PC-9 (cell line): ENCODE results near the gene PEAK3. TPM values are rescaled to one million over a fixed set of nuclear protein-coding genes. Genes with fewer than 3 reads are reported as not detected.

Source experiments
- Bru-seq: library from RNA; stranded (reverse); fragments of 400-500 nt; gene quantifications from one replicate; lab custom pipeline; 2021; lab: Mats Ljungman, UMichigan
- BruChase-seq, 2 experiments: library from RNA; stranded (reverse); fragments of 400-500 nt; gene quantifications; one replicate each; lab custom pipeline; 2021; lab: Mats Ljungman, UMichigan
- BruUV-seq: library from RNA; stranded (reverse); fragments of 400-500 nt; replicated peaks from 2 replicates; lab custom pipeline; 2021; lab: Mats Ljungman, UMichigan
- CTCF ChIA-PET: fragments of 300-600 bp; sonication (Branson Sonifier 250); formaldehyde crosslinking; loops from one replicate; lab custom pipeline; 2022; ENCODE audit warnings: antibody characterized with exemption; lab: Charles Lee
- POLR2A ChIA-PET: fragments of 300-600 bp; sonication (Branson Sonifier 250); formaldehyde crosslinking; loops from one replicate; lab custom pipeline; 2022; ENCODE audit warnings: antibody characterized with exemption; ENCODE audit not compliant: unreplicated experiment; lab: Charles Lee
- DNase-seq, 2 experiments: peaks; one replicate each; pipeline versions ENCODE4 v3.0.0 to v3.0.0-alpha.2; 2015 to 2022; ENCODE audit warnings: mixed read lengths in 1 of 2
- H2AFZ ChIP-seq: fragments of 200-600 bp; sonication (generic); 2 replicates; pipeline ENCODE4 v1.8.1; 2017; ENCODE audit warnings: antibody characterized with exemption
- H3F3A ChIP-seq: fragments of 200-600 bp; sonication (generic); 2 replicates; pipeline ENCODE4 v1.8.1; 2017; ENCODE audit warnings: antibody characterized with exemption, mild to moderate bottlenecking, low read depth; ENCODE audit not compliant: insufficient read depth
- H3K27ac ChIP-seq: fragments of 200-600 bp; sonication (generic); 2 replicates; pipeline ENCODE4 v1.6.1; 2016; ENCODE audit warnings: mixed run types
- H3K27me3 ChIP-seq: fragments of 200-600 bp; sonication (generic); 2 replicates; pipeline ENCODE4 v1.6.1; 2016; ENCODE audit warnings: low read depth, mixed run types; ENCODE audit not compliant: insufficient read depth
- H3K36me3 ChIP-seq: fragments of 200-600 bp; sonication (generic); 2 replicates; pipeline ENCODE4 v1.6.1; 2016; ENCODE audit warnings: low read depth, mixed run types
- H3K4me1 ChIP-seq: fragments of 200-600 bp; sonication (generic); replicated peaks from 2 replicates; pipeline ENCODE4 v1.6.1; 2016; ENCODE audit warnings: mixed run types; ENCODE audit not compliant: insufficient read depth
- H3K4me2 ChIP-seq: fragments of 200-600 bp; sonication (generic); 2 replicates; pipeline ENCODE4 v1.6.1; 2017; ENCODE audit warnings: mixed run types
- H3K4me3 ChIP-seq: fragments of 200-600 bp; sonication (generic); 2 replicates; pipeline ENCODE4 v1.6.1; 2016; ENCODE audit warnings: mixed run types
- H3K79me2 ChIP-seq: fragments of 200-600 bp; sonication (generic); 2 replicates; pipeline ENCODE4 v1.6.1; 2017; ENCODE audit warnings: low read depth, mixed run types
- H3K9me2 ChIP-seq: fragments of 200-600 bp; sonication (generic); 2 replicates; pipeline ENCODE4 v1.8.1; 2017; ENCODE audit warnings: mild to moderate bottlenecking; ENCODE audit not compliant: insufficient read depth
- H3K9me3 ChIP-seq: fragments of 200-600 bp; sonication (generic); 2 replicates; pipeline ENCODE4 v1.8.1; 2016; ENCODE audit warnings: low read depth; ENCODE audit not compliant: insufficient read depth
- H4K20me1 ChIP-seq: fragments of 200-600 bp; sonication (generic); 2 replicates; pipeline ENCODE4 v1.8.1; 2017; ENCODE audit not compliant: insufficient read depth
- EZH2 ChIP-seq: fragments of 200-600 bp; sonication (generic); IDR thresholded peaks from 2 replicates; pipeline ENCODE4 v1.8.0; 2017; ENCODE audit warnings: antibody characterized with exemption, low read depth
- intact Hi-C: fragments of 100-400 bp; cut with micrococcal nuclease; formaldehyde crosslinking; loops from one replicate; pipeline ENCODE4 v1.10.0; 2022; ENCODE audit not compliant: unreplicated experiment
- long read RNA-seq: library from polyadenylated mRNA; stranded (forward); transcript quantifications from one replicate; pipeline ENCODE4 v2.0.0, GENCODE V29; 2022
- total RNA-seq: library from RNA; stranded (reverse); gene quantifications from 2 replicates; pipeline ENCODE4 v1.2.3, GENCODE V29; 2021
- TF ChIP-seq, protein P1 (sequence below): fragments of 200-600 bp; sonication (generic); conservative IDR thresholded peaks from 2 replicates; pipeline ENCODE4 v1.6.1; 2017; ENCODE audit warnings: mixed run types, antibody characterized with exemption, mild to moderate bottlenecking, moderate library complexity

The PEAK3 gene, protein sequence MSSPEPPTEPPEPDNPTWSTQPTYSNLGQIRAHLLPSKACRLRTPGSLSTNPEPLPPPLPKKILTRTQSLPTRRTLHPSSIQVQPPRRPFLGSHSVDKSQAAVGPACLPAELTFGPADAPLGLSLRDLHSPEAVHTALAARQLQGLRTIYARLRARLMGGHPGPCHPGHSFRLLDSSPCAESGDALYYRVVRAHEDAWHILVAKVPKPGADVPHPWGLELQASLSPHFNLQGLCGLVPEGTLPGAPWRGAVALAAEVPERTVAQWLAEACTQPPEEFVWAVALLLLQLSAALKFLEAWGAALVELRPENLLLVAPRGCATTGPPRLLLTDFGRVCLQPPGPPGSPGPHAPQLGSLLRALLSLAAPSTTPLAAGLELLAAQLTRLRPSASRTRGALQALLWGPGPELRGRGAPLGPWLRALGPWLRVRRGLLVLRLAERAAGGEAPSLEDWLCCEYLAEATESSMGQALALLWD
- not detected in 2 replicates for total RNA-seq
- not detected for Bru-seq, nascent RNA
- not detected for BruChase-seq, experiment 1, labeled RNA remaining after a 2-hour chase
- not detected for BruChase-seq, experiment 2, labeled RNA remaining after a 6-hour chase
- long read RNA-seq, partial matches to known transcripts, result 0 of 1 reads
- long read RNA-seq, other reads (novel, unspliced or antisense), result 1 of 1 reads

DNA sequence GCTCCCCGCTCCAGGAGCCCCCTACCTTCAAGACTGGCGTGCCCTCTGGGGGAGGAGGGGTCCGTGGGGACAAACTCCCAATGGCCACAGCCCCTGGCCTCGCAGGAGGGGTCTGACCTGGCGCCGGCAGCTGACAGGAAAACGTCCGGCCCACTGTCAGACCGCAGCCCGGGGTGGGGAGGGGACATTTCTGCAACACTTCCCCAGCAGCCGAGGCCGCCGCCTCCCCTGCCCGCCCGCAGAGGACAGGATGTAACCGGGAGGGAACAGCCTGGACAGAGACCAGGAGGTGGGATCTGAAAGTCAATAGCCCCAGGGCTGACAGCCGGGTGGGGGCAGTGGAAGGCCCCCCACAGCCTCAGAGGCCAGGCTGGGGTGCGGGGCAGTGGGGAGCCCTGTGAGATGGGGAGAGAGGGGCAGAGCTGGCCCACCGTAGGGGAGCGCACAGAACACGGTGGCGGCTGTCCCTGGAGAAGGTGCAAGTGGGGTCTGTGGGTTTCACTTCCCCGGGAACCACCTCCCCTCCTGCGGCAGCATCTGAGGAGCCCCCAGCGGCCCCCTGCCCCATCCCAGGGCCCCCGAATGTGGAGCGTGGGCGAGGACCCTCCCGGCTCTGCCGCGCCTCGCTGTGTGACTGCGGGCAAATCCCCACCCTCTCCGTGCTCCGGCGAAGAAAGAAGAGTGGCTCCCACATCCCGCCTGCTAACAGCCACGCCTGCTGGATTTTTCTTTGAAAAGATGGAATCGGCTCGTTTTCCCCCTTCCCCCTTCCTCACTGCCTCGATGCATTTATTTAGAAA, at the start of gene PEAK3:
TSS of gene PEAK3 (minus strand) at position 114 of the 800 bp plus-strand sequence. CDS start 1,244 bp downstream, outside the sequence.
- no peak for DNase-seq
- Histone ChIP-seq H3K9me2 (no peaks in the 10 kb centered on the region), H3K27ac (no peak within 1 kb of the TSS), H3K9me3 (no peaks in the 10 kb centered on the region), H3F3A (no peaks in the 10 kb centered on the region), H3K4me3 (no peak within 1 kb of the TSS), H2AFZ (no peak within 1 kb of the TSS), H3K4me1 (no peaks in the 10 kb centered on the region), H3K79me2 (no peaks in the 10 kb centered on the region), H3K4me2 (no peak within 1 kb of the TSS), H3K27me3 (no peaks in the 10 kb centered on the region), H3K36me3 (no peaks in the 10 kb centered on the region), H4K20me1 (no peaks in the 10 kb centered on the region)
- TF ChIP-seq, protein P1, sequence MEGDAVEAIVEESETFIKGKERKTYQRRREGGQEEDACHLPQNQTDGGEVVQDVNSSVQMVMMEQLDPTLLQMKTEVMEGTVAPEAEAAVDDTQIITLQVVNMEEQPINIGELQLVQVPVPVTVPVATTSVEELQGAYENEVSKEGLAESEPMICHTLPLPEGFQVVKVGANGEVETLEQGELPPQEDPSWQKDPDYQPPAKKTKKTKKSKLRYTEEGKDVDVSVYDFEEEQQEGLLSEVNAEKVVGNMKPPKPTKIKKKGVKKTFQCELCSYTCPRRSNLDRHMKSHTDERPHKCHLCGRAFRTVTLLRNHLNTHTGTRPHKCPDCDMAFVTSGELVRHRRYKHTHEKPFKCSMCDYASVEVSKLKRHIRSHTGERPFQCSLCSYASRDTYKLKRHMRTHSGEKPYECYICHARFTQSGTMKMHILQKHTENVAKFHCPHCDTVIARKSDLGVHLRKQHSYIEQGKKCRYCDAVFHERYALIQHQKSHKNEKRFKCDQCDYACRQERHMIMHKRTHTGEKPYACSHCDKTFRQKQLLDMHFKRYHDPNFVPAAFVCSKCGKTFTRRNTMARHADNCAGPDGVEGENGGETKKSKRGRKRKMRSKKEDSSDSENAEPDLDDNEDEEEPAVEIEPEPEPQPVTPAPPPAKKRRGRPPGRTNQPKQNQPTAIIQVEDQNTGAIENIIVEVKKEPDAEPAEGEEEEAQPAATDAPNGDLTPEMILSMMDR, result no peak
- no peak for TF ChIP-seq EZH2
- ChIA-PET CTCF (no interaction called here), POLR2A (interaction anchor here (0.6 kb wide), 1 partner anchor 8 kb away, joined by 6 read pairs; no protein-coding TSS in a partner anchor)
- intact Hi-C loops, result no loop called here
- no TSS peak for BruUV-seq

DNA sequence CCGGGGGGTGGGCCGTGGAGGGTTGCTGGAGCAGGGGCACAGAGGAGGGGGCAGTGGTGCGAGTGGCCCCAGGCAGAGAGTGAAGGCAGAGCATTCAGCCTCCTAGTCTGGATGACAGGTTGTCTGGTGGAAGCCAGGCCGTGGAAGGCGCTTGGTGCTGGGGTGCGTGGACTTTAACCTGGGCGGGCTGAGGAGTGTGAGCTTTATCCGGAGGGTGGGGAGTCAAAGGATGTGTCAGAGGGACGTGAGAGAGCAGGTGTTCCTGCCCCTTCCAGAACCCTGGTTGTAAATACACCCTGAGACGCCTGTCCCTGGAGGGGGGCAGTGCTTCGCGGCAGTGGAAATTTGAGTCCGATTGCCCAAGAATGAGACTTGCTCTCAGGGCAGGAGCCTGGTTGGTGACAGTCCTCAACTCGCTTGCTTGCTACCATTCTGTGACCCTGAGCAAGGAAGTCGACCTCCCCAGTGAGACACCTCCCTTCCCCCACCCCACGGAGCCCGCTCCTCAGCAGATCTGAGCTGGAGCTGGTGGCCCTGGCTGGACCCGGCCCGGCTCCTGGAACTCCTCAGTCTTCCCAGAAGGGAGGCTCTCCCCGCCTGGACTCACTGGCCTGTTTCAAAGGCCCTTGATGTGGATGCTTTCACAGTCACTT, 48.8 kb upstream of the PEAK3 start:
- no peak overlapping the region for H3K27ac ChIP-seq
- POLR2A ChIA-PET, result interaction anchor here (0.6 kb wide), 1 partner anchor 146 kb away, joined by 4 read pairs; no protein-coding TSS in a partner anchor
- H4K20me1 ChIP-seq, result no peaks in the 10 kb centered on the region
- BruUV-seq, result no TSS peak
- no peaks in the 10 kb centered on the region for H3K9me2 ChIP-seq
- no peaks in the 10 kb centered on the region for H3K9me3 ChIP-seq
- TF ChIP-seq, protein P1, result no peak
- TF ChIP-seq EZH2, result no peak
- H3K4me2 ChIP-seq, result no peak overlapping the region
- CTCF ChIA-PET, result no interaction called here
- intact Hi-C loops, result no loop called here
- no peaks in the 10 kb centered on the region for H3K36me3 ChIP-seq
- peaks cover 8% of the 10 kb centered on the region; the same call in 1 of the 2 replicates for H3F3A ChIP-seq
- no peak overlapping the region for H2AFZ ChIP-seq
- H3K4me1 ChIP-seq, result peaks cover 6% of the 10 kb centered on the region; the same call in 1 of the 2 replicates
- DNase-seq, result no peak
- H3K27me3 ChIP-seq, result no peaks in the 10 kb centered on the region
- no peak overlapping the region for H3K4me3 ChIP-seq
- peaks cover 60% of the 10 kb centered on the region for H3K79me2 ChIP-seq
